HepG2 (cell line): Measurements from ENCODE around the gene MYO18A. TPM values are rescaled to one million over a fixed set of nuclear protein-coding genes. Genes with fewer than 3 reads are reported as not detected.

Source experiments
- ATAC-seq: fragments of 200-7000 bp; cut with Tn5 transposase; 3 replicates; pipeline ENCODE4 v1.9.1; 2020; ENCODE audit warnings: mild to moderate bottlenecking, moderate library complexity
- BruUV-seq: library from RNA; stranded (reverse); fragments of 400-500 nt; replicated peaks from 2 replicates; lab custom pipeline; 2021; lab: Mats Ljungman, UMichigan
- CTCF ChIA-PET: fragments of 300-600 bp; formaldehyde crosslinking; extraction: SDS; loops from one replicate; lab custom pipeline; 2021; ENCODE audit warnings: low total read pairs, inconsistent platforms, low intra/inter-chr PET ratio; lab: Yijun Ruan, JAX
- POLR2A ChIA-PET: fragments of 350-600 bp; sonication (Branson Sonifier 250); formaldehyde crosslinking; loops from one replicate; lab custom pipeline; 2020; ENCODE audit warnings: antibody characterized with exemption, inconsistent platforms; lab: Yijun Ruan, JAX
- DNase-seq: peaks from one replicate; pipeline ENCODE4 v3.0.0-alpha.2; 2015; ENCODE audit warnings: low spot score
- FAIRE-seq: peaks from 3 replicates; lab custom pipeline; 2011; peaks lifted over from hg19 to GRCh38; lab: Jason Lieb, UNC
- H2AFZ ChIP-seq: one replicate; pipeline ENCODE4 v1.6.1; 2011; ENCODE audit warnings: low read length, inconsistent platforms
- H3K27ac ChIP-seq: fragments of 300-600 bp; 3 replicates; pipeline ENCODE4 v1.8.0; 2011; ENCODE audit warnings: mixed run types, mild to moderate bottlenecking, mixed read lengths, low read length, inconsistent platforms; ENCODE audit not compliant: insufficient read depth; ENCODE audit errors: extremely low read length
- H3K27me3 ChIP-seq, 2 experiments: fragments of 200-600 bp in 1 of 2; 2 replicates in 1 of 2; 3 replicates in 1 of 2; pipeline versions ENCODE4 v1.6.0 to v1.8.0; 2011; ENCODE audit warnings: low read length in 2 of 2, mild to moderate bottlenecking in 2 of 2, moderate library complexity in 2 of 2, inconsistent platforms in 1 of 2; ENCODE audit not compliant: insufficient read depth in 2 of 2, control insufficient read depth in 1 of 2
- H3K36me3 ChIP-seq, 2 experiments: fragments of 200-600 bp in 1 of 2; replicated peaks in 1 of 2; 2 replicates in 1 of 2; 3 replicates in 1 of 2; pipeline versions ENCODE4 v1.5.1 to v1.8.0; 2011; ENCODE audit warnings: low read length in 2 of 2, inconsistent platforms in 1 of 2; ENCODE audit not compliant: insufficient read depth in 2 of 2, control insufficient read depth in 1 of 2
- H3K4me1 ChIP-seq: 2 replicates; pipeline ENCODE4 v1.5.1; 2012; ENCODE audit warnings: low read length, inconsistent platforms; ENCODE audit not compliant: insufficient read depth
- H3K4me2 ChIP-seq: 2 replicates; pipeline ENCODE4 v1.6.0; 2011; ENCODE audit warnings: low read depth, low read length, inconsistent platforms
- H3K4me3 ChIP-seq, 3 experiments: fragments of 200-600 bp in 1 of 3; sonication (generic), shearing (Covaris generic) in 1 of 3; replicated peaks in 1 of 3; 2 replicates each; pipeline ENCODE4 v1.5.1; 2011 to 2016; ENCODE audit warnings: low read length in 3 of 3, inconsistent platforms in 2 of 3, low read depth in 2 of 3, mild to moderate bottlenecking in 2 of 3, control low read depth in 1 of 3, mixed read lengths in 1 of 3; ENCODE audit not compliant: insufficient read depth in 1 of 3
- H3K79me2 ChIP-seq: one replicate; pipeline ENCODE4 v1.6.1; 2011; ENCODE audit warnings: low read length, inconsistent platforms; ENCODE audit not compliant: insufficient read depth
- H3K9ac ChIP-seq: 2 replicates; pipeline ENCODE4 v1.6.0; 2011; ENCODE audit warnings: mild to moderate bottlenecking, low read depth, low read length, inconsistent platforms; ENCODE audit not compliant: insufficient read depth
- H3K9me3 ChIP-seq: 2 replicates; pipeline ENCODE4 v1.5.1; 2012; ENCODE audit warnings: mild to moderate bottlenecking, low read length
- H4K20me1 ChIP-seq: 2 replicates; pipeline ENCODE4 v1.6.0; 2011; ENCODE audit warnings: inconsistent platforms, mild to moderate bottlenecking, low read length, moderate library complexity; ENCODE audit not compliant: insufficient read depth
- AGO2 ChIP-seq: fragments of 200-400 bp; formaldehyde crosslinking; optimal IDR thresholded peaks from 2 replicates; pipeline ENCODE3; 2017; ENCODE audit warnings: mild to moderate bottlenecking, low read depth, low read length, moderate library complexity
- EED ChIP-seq: sonication (generic); formaldehyde crosslinking; IDR thresholded peaks from 2 replicates; pipeline ENCODE4 v1.5.0; 2020; ENCODE audit warnings: mild to moderate bottlenecking, missing genetic modification reagents
- HDAC2 ChIP-seq: sonication (generic); formaldehyde crosslinking; IDR thresholded peaks from 2 replicates; pipeline ENCODE4 v1.4.0; 2020; ENCODE audit warnings: missing genetic modification reagents
- KLF15 ChIP-seq: sonication (generic); formaldehyde crosslinking; IDR thresholded peaks from 2 replicates; pipeline ENCODE4 v1.8.1; 2023; ENCODE audit warnings: borderline replicate concordance, mild to moderate bottlenecking, inconsistent platforms, missing genetic modification reagents, mixed read lengths
- PAXIP1 ChIP-seq: sonication (generic); formaldehyde crosslinking; conservative IDR thresholded peaks from 2 replicates; pipeline ENCODE4 v1.4.0; 2020; ENCODE audit warnings: mild to moderate bottlenecking, missing genetic modification reagents, moderate library complexity
- PRDM15 ChIP-seq: sonication (generic); formaldehyde crosslinking; IDR thresholded peaks from 2 replicates; pipeline ENCODE4 v1.4.0; 2020; ENCODE audit warnings: missing genetic modification reagents
- RXRA ChIP-seq: sonication (generic); formaldehyde crosslinking; IDR thresholded peaks from 2 replicates; pipeline ENCODE4 v1.5.1; 2020; ENCODE audit warnings: missing genetic modification reagents
- SAFB2 ChIP-seq: sonication (generic); formaldehyde crosslinking; IDR thresholded peaks from 2 replicates; pipeline ENCODE4 v1.5.1; 2020; ENCODE audit warnings: missing genetic modification reagents, low read depth, mild to moderate bottlenecking, borderline replicate concordance
- SRSF4 ChIP-seq: fragments of 200-400 bp; formaldehyde crosslinking; IDR thresholded peaks from one replicate; pipeline ENCODE4 v1.6.1; 2018; ENCODE audit warnings: mild to moderate bottlenecking, low read depth, low read length, moderate library complexity; ENCODE audit not compliant: poor library complexity, severe bottlenecking
- ZNF224 ChIP-seq: sonication (generic); formaldehyde crosslinking; IDR thresholded peaks from 2 replicates; pipeline ENCODE4 v1.5.0; 2020; ENCODE audit warnings: mild to moderate bottlenecking, missing genetic modification reagents
- ZNF598 ChIP-seq: sonication (generic); formaldehyde crosslinking; IDR thresholded peaks from 2 replicates; pipeline ENCODE4 v1.5.1; 2020; ENCODE audit warnings: mild to moderate bottlenecking, missing genetic modification reagents, borderline replicate concordance
- ZNF768 ChIP-seq: sonication (generic); formaldehyde crosslinking; IDR thresholded peaks from 2 replicates; pipeline ENCODE4 v1.4.0; 2020; ENCODE audit warnings: missing genetic modification reagents
- WGBS: methylation state at CpG from one replicate; pipeline ENCODE4 v1.1.6; 2017; ENCODE audit warnings: low lambda C conversion rate; 5-methylcytosine and 5-hydroxymethylcytosine counted together
- in situ Hi-C: cut with HindIII; loops from 2 replicates; pipeline ENCODE4 v1.10.0; 2017; ENCODE audit warnings: low pct_unique_long_range_greater_than_20kb; ENCODE audit not compliant: extremely low pct_ligation_motif_present
- intact Hi-C: fragments of 100-400 bp; cut with micrococcal nuclease; formaldehyde crosslinking; loops from one replicate; pipeline ENCODE4 v1.10.0; 2022; ENCODE audit not compliant: unreplicated experiment
- polyA plus RNA-seq, 8 experiments: library from polyadenylated mRNA; depleted of rRNA in 3 of 8; stranded (reverse) in 7 of 8; unstranded in 1 of 8; fragments of >200 nt; fragmentation: Illumina TruSeq in 4 of 8; extraction: Trizol in 4 of 8; gene quantifications; 2 replicates each; pipeline versions ENCODE4 v1.2.1 to v1.2.3, GENCODE V29; 2011 to 2016; ENCODE audit warnings: low read depth in 4 of 8, missing spikeins in 1 of 8, mixed read lengths in 1 of 8; ENCODE audit not compliant: insufficient read depth in 1 of 8
- total RNA-seq, 5 experiments: library from RNA; depleted of rRNA; stranded (reverse); fragments of >200 nt; fragmentation: Illumina TruSeq; extraction: Trizol; gene quantifications; 2 replicates each; pipeline ENCODE4 v1.2.3, GENCODE V29; 2016; ENCODE audit warnings: low read depth in 1 of 5

MYO18A gene
- total and polyA plus RNA-seq, 2 of the 13 experiments (the other 11 are each of a cell fraction or from before 2014, with no cell fraction given): 16.8 to 24.8 TPM

GRCh38 chr17:29079887-29080286 lies 100.3 kb downstream of the MYO18A start:
- H3K4me1 ChIP-seq: peaks cover 24% of the 10 kb centered on the region
- TF ChIP-seq SAFB2 (CRISPR knock-in tag) (no peak), EED (no peak), ZNF768 (no peak), RXRA (CRISPR knock-in tag) (no peak), HDAC2 (CRISPR knock-in tag) (no peak), AGO2 (peak; percentile 10), PAXIP1 (CRISPR knock-in tag) (no peak), KLF15 (CRISPR knock-in tag) (no peak), SRSF4 (no peak), PRDM15 (CRISPR knock-in tag) (peak; percentile 72; the same call in 1 of the 2 replicates), ZNF224 (CRISPR knock-in tag) (no peak), ZNF598 (CRISPR knock-in tag) (no peak)
- TF ChIP-seq, all 625 proteins: peak for 2
- Histone ChIP-seq H3K27ac (no peak overlapping the region), H3K9me3 (no peaks in the 10 kb centered on the region), H3K27me3 (no peaks in the 10 kb centered on the region), H3K4me2 (no peak overlapping the region), H4K20me1 (peaks cover 5% of the 10 kb centered on the region; the same call in 1 of the 2 replicates), H2AFZ (no peak overlapping the region), H3K36me3 (peaks cover 10 to 36% of the 10 kb centered on the region in 2 experiments), H3K4me3 (no peak overlapping the region), H3K79me2 (no peaks in the 10 kb centered on the region), H3K9ac (no peak overlapping the region)
- ChIA-PET POLR2A (no interaction called here), CTCF (no interaction called here)
- ATAC-seq (no peak), FAIRE-seq (no peak), DNase-seq (no peak)
- intact Hi-C loops (loop anchor here (5.0 to 10.0 kb wide), 3 partner anchors 38 to 115 kb away; partner anchors contain the start of gene PIPOX), in situ Hi-C loops (no loop called here)
- 98% methylated on average over 33 of the region's 33 CpGs for WGBS
- no TSS peak for BruUV-seq
